Neural cell (in vitro differentiated cells): Measurements from ENCODE around the gene CNDP2.

Experiments
- CTCF ChIP-seq: fragments of 450-650 bp; IDR thresholded peaks from 2 replicates; pipeline ENCODE4 v1.5.1; 2014; ENCODE audit warnings: antibody characterized with exemption, mild to moderate bottlenecking, moderate library complexity; ENCODE audit not compliant: poor library complexity, severe bottlenecking
- RAD21 ChIP-seq: fragments of 450-650 bp; conservative IDR thresholded peaks from 2 replicates; pipeline ENCODE4 v1.6.1; 2014; ENCODE audit warnings: antibody characterized with exemption, mild to moderate bottlenecking, moderate library complexity
- TAF1 ChIP-seq: IDR thresholded peaks from 2 replicates; pipeline ENCODE4 v1.6.1; 2012; ENCODE audit warnings: low read depth

GRCh38 chr18:74465775-74466174 lies 30.4 kb upstream of the CNDP2 start:
- no peak for TF ChIP-seq RAD21
- TF ChIP-seq CTCF: no peak
- TF ChIP-seq TAF1: no peak
